Measurements from ENCODE around the gene RNF144B. TPM values are rescaled to one million over a fixed set of nuclear protein-coding genes. Genes with fewer than 3 reads are reported as not detected.

RNF144B gene
- total and polyA plus RNA-seq, 2 of the 8 experiments (the other 6 are each of a cell fraction or from before 2014, with no cell fraction given), result 1.8 to 11.2 TPM

DNA sequence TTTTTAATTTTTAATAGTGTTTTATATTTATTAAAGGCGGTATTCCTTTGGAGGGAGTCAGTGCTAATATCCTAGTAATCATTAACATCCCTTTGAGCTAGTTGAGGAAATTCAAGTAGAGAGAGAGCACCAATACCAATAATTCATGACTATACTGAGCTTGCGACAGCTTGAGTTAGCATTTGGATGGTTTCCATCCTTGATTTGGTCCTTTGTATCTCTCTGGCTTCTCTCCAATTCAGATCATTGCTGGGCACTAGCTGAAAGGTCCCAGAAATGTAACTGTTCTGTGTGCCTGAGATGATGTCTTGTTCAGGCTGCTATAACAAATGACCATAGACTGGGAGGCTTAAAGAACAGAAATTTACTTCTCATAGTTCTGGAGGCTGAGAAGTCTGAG lies 77.0 kb downstream of the RNF144B start:
- H2AK5ac ChIP-seq (ENCODE audit: low read depth, low read length), result no peak overlapping the region
- no peak overlapping the region for H3K4me2 ChIP-seq (ENCODE audit: insufficient read depth in 1 of 2, low read depth in 2 of 2, low read length in 2 of 2)
- DNase-seq (ENCODE audit: low read depth in 1 of 2, low spot score in 2 of 2), result no peak
- H3K79me1 ChIP-seq (ENCODE audit: low read depth, low read length), result no peaks in the 10 kb centered on the region
- no peak overlapping the region for H4K5ac ChIP-seq (ENCODE audit: insufficient read length, low read depth, low read length)
- no peak overlapping the region for H2BK120ac ChIP-seq (replicated peaks; ENCODE audit: low read depth, low read length)
- H3K23me2 ChIP-seq (ENCODE audit: low read depth, low read length), result no peaks in the 10 kb centered on the region
- CTCF ChIA-PET (ENCODE audit: partially characterized antibody), result interaction anchor here (1.9 kb wide), 1 partner anchor 13 kb away, joined by 5 read pairs; no protein-coding TSS in a partner anchor
- no peak overlapping the region for H2BK15ac ChIP-seq (ENCODE audit: low read length)
- H4K91ac ChIP-seq (replicated peaks; ENCODE audit: insufficient read length, low read length), result no peak overlapping the region
- H3K4me1 ChIP-seq (replicated peaks in 1 of 4; ENCODE audit: control insufficient read depth in 3 of 4, insufficient read depth in 4 of 4, low read length in 3 of 4), result no peaks in the 10 kb centered on the region
- peaks cover 0 to 7% of the 10 kb centered on the region in 2 experiments; a peak in 1 of 4 replicates for H3K9me3 ChIP-seq (ENCODE audit: insufficient read depth in 2 of 2, low read depth in 1 of 2, low read length in 1 of 2)
- POLR2A ChIA-PET (ENCODE audit: partially characterized antibody), result no interaction called here
- no peak overlapping the region for H3K9ac ChIP-seq (replicated peaks in 1 of 4; ENCODE audit: extremely low read depth in 1 of 4, low read depth in 3 of 4, low read length in 3 of 4)
- no peak overlapping the region for H3K18ac ChIP-seq (ENCODE audit: extremely low read depth, low read length)
- H2BK12ac ChIP-seq (ENCODE audit: low read depth, low read length), result no peak overlapping the region
- no peak for FAIRE-seq
- H3K27ac ChIP-seq (ENCODE audit: low read depth, low read length), result no peak overlapping the region
- no peak overlapping the region for H2BK5ac ChIP-seq (ENCODE audit: low read depth, low read length)
- H3K79me2 ChIP-seq (ENCODE audit: control insufficient read depth in 1 of 2, insufficient read depth in 2 of 2, low read length in 2 of 2), result no peaks in the 10 kb centered on the region
- no peak overlapping the region for H3K4me3 ChIP-seq (ENCODE audit: extremely low read depth in 1 of 4, insufficient read depth in 2 of 4, low read depth in 3 of 4, low read length in 4 of 4)
- H3K56ac ChIP-seq (replicated peaks; ENCODE audit: insufficient read length, low read depth, low read length), result no peak overlapping the region
- H3K23ac ChIP-seq (ENCODE audit: insufficient read length), result no peak overlapping the region
- no peak for TF ChIP-seq ZNF274 (IDR thresholded peaks at IDR 0.05; ENCODE audit: borderline replicate concordance, extremely low read depth, low read length)
- TF ChIP-seq JUND (IDR thresholded peaks at IDR 0.05; ENCODE audit: low read length), result no peak
- no peak for TF ChIP-seq MAFK (IDR thresholded peaks at IDR 0.05; ENCODE audit: low read depth, low read length)
- no peak for TF ChIP-seq RXRA (IDR thresholded peaks at IDR 0.05; ENCODE audit: insufficient read depth, low read depth, low read length)
- TF ChIP-seq TEAD4 (IDR thresholded peaks at IDR 0.05; ENCODE audit: low read depth, low read length), result no peak
- TF ChIP-seq PHF8 (conservative IDR thresholded peaks at IDR 0.05; ENCODE audit: low read depth, low read length), result no peak
- TF ChIP-seq NANOG (IDR thresholded peaks at IDR 0.05; ENCODE audit: insufficient read depth, low read depth, low read length, poor library complexity, severe bottlenecking), result no peak
- TF ChIP-seq SP1 (IDR thresholded peaks at IDR 0.05; ENCODE audit: low read depth, low read length), result no peak
- no peak for TF ChIP-seq RBBP5 (IDR thresholded peaks at IDR 0.05; ENCODE audit: borderline replicate concordance, low read depth, low read length)
- TF ChIP-seq, protein P1, sequence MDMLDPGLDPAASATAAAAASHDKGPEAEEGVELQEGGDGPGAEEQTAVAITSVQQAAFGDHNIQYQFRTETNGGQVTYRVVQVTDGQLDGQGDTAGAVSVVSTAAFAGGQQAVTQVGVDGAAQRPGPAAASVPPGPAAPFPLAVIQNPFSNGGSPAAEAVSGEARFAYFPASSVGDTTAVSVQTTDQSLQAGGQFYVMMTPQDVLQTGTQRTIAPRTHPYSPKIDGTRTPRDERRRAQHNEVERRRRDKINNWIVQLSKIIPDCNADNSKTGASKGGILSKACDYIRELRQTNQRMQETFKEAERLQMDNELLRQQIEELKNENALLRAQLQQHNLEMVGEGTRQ (IDR thresholded peaks at IDR 0.05; ENCODE audit: low read length), result no peak
- H2AFZ ChIP-seq (ENCODE audit: low read length), result no peak overlapping the region
- H3K36me3 ChIP-seq (ENCODE audit: control insufficient read depth in 2 of 4, insufficient read depth in 4 of 4, low read length in 3 of 4), result peaks cover 0 to 7% (median 0%) of the 10 kb centered on the region in 4 experiments; a peak in 1 of 8 replicates
- H4K8ac ChIP-seq (ENCODE audit: extremely low read depth, insufficient read depth, low read length), result no peak overlapping the region
- no peak overlapping the region for H3K4ac ChIP-seq (replicated peaks; ENCODE audit: insufficient read length, low read depth, low read length)
- no peaks in the 10 kb centered on the region for H3K27me3 ChIP-seq (replicated peaks in 1 of 4; ENCODE audit: control insufficient read depth in 3 of 4, extremely low read depth in 1 of 4, insufficient read depth in 3 of 4, low read length in 3 of 4)
- H2BK20ac ChIP-seq (ENCODE audit: low read length), result no peak overlapping the region
- H3K14ac ChIP-seq (ENCODE audit: insufficient read length), result no peak overlapping the region
- WGBS, 2 experiments (ENCODE audit: extremely low coverage in 1 of 2, insufficient coverage in 1 of 2, insufficient read length in 1 of 2, insufficient replicate concordance in 2 of 2, low coverage in 1 of 2, low lambda C conversion rate in 2 of 2, missing lambda C conversion rate in 1 of 2), result 89% methylated on average over 2 of the region's 2 CpGs; no CpG with 5 or more reads in 1 of the 2 experiments
- H4K20me1 ChIP-seq (replicated peaks in 1 of 2; ENCODE audit: control insufficient read depth in 1 of 2, insufficient read depth in 2 of 2, low read length in 2 of 2), result no peaks in the 10 kb centered on the region

Data from H1 (cell line).